Right ventricle myocardium inferior (tissue), 1 donor: ENCODE data around the gene ABCC6. TPM values are rescaled to one million over a fixed set of nuclear protein-coding genes. Genes with fewer than 3 reads are reported as not detected.
"Not testable (repeated sequence)": the region's sequence is repeated elsewhere in the genome, so short reads cannot be mapped to it uniquely, and the experiment has no call there.

Experiments used
- ATAC-seq: fragments of 200-7000 bp; cut with Tn5 transposase; one replicate; pipeline ENCODE4 v1.9.1; 2020; ENCODE audit warnings: mild to moderate bottlenecking, moderate library complexity
- DNase-seq: peaks from one replicate; pipeline ENCODE4 v3.0.0; 2021; ENCODE audit errors: missing footprints
- intact Hi-C: fragments of 100-400 bp; cut with DNase I; formaldehyde crosslinking; loops from one replicate; pipeline ENCODE4 v1.11.0; 2022
- total RNA-seq: library from RNA; stranded (reverse); fragmentation: NEBNext Ultra II Directional; extraction: Animal tissue kit (Norgen Biotek cat#: 25700); gene quantifications from one replicate; pipeline ENCODE4 v1.2.1, GENCODE V29; 2021
- donor health status: DM: no; HTN: yes; CAD: no; lungs with severe emphysema.

Gene ABCC6
- total RNA-seq, 1 donor from 2014 or later: 2.2 TPM

DNA sequence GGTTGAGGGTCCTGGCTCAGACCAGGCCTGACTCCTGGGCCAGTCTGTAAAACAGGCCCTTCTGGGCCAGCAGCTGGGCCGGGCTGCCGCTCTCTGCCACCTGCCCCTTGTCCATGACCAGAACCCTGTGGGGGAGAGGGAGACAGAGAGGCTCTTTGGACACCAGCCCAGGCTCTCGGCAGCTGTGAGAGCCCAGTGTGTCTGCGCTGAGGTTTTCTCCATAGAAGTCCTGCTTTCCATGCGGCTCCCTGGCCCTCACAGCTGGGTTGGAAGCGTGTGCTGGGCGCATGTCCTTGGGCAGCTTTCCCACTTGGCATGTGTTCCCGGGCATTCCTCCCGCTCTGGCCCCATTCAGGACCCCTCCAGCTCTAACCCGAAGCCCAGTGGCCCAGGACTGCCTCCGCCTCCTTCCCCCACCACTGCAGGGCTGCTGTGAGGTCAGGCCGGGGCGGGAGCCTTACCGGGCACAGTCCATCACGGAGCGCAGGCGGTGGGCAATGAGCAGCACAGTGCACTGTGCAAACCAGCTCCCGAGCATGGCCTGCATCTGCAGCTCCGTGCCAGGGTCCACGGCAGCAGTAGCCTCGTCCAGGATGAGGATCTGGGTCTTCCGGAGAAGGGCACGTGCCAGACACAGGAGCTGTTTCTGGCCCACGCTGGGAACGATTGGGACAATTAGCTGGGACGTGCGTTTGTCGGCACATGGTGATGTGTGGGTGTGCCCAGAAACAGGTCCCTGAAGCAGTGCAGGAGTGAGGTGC lies 73.0 kb downstream of the ABCC6 start:
- DNase-seq: peak; percentile 76
- intact Hi-C loops: no loop called here
- ATAC-seq: peak; percentile 86

DNA sequence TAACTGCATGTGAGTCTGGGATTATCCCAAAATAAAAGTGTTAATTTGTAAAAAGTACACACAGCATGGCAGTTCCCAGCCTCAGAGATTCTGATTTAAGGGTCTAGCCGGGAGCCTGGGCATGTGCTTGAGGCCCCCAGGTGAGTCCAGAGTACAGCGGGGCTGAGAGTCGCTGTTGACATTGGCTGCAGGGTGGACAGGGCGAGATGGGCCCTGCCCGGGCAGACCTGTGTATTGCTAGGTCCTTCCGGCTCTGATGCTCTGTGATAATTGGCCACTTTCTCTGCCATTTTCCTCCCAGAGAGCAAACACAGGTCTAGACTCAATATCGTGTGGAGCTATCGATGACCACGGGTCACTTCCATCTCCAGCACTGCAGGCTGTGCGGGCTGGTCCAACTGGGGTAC lies 73.6 kb downstream of the ABCC6 start:
- intact Hi-C loops: no loop called here
- ATAC-seq: peak; percentile 3
- DNase-seq: no peak

DNA sequence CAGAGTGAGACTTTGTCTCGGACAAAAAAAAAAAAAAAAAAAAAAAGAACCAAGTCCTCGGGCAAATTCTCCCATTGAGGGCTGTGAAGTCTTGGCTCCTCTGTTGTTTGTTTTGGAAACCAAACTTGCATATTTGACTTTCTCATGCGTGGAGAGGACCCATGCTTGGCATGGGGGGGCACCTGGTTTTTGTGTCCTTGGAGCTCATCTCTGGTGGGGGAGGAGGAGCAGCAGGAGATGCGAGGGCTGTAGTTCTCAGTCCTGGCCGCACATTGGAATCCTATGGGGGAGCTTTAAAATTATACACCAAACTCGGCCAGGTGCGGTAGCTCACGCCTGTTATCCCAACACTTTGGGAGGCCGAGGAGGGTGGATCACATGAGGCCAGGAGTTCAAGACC lies 74.5 kb downstream of the ABCC6 start:
- ATAC-seq: no peak
- no peak for DNase-seq
- intact Hi-C loops: no loop called here

DNA sequence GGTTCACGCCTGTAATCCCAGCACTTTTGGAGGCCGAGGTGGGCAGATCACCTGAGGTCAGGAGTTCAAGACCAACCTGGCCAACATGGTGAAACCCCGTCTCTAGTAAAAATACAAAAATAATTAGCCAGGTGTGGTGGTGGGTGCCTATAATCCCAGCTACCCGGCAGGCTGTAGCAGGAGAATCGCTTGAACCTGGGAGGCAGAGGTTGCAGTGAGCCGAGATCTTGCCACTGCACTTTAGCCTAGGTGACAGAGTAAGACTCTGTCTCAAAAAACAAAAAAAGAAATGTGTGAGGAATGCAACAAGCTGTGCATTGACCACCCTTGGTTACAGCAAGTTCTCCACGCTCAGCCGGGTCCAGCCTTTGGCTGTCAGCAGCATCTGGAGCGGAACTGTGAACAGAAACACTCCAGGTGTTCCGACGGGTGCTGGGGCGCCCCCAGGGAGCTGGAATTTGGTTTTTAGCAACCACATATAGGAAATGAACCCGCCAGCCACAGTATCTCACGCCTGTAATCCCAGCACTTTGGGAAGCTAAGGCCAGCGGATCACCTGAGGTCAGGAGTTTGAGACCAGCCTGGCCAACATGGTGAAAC lies 75.2 kb downstream of the ABCC6 start:
- not testable (repeated sequence) for DNase-seq

DNA sequence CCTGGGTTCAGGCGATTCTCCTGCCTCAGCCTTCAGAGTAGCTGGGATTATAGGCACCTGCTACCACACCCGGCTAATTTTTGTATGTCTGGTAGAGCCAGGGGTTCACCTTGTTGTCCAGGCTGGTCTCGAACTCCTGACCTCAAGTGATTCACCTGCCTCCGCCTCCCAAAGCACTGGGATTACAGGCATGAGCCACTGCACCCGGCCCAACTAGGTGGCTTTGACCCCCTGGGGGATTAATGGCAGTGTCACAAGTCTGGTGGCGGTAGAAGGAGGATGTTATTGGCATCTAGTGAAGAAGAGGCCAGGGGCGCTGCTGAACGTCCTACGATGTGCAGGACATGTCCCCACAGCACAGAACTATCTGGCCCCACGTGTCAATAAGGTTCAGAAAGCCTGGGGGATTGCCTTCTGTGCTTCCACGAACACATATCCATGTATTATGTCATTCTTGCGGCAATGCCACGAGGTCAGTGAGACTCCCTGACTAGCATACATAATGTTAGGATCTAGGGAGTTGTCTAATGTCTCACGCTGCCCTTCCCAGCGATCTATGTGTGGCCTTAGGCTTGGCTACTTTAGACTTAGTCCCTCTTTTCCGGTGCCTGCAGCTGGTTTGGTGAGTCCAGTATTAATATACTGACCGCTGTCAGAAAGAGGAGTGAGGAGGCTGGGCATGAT lies 75.8 kb downstream of the ABCC6 start:
- no peak for DNase-seq
- no peak for ATAC-seq
- intact Hi-C loops: no loop called here

More for the DNA sequence above, 75.2 kb downstream of the ABCC6 start:
- intact Hi-C loops, ATAC-seq: not testable (repeated sequence)

DNA sequence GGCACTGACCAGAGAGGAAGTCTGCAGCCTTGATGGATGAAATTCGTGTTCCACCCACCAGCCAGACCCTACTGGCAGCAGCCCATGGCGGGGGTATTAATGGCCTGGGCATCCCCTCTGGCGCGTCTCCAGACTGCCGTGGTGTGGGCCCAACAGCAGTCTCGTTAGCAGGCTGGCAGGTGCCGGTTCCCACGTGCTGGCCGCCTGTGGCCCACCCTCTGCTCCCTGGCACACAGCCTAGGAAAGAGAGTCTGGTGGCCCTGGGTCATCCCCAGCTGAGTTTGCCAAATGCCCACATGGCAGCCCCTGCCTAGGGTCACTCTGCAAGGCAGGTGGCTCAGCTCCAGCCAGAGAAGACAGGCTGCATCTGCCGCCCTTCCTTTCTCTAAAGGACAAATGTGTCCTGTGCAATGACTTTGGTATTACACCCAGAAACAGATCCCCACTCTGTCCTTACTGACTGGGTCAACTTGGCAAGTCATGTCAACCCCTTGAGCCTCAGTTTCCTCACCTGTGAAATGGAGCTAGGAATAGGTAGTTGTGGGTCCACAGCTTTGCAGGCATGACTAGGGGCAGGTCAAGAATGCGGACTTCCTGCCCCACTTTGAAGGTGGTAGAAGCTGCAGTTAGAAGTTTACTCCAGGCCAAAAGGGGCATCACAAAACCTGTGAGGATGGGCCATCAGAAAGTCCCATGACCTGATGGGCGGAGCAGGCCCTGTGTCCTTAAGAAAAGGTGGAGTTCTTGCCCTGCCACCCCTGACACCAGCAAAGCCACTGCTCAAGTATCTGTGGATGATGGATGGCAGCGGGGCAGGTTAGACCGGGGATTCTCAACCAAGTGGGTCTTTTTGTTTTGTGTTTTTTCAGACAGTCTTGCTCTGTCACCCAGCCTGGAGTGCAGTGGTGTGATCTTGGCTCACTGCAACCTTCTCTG lies 76.6 kb downstream of the ABCC6 start:
- DNase-seq: no peak
- intact Hi-C loops: no loop called here
- ATAC-seq: no peak

DNA sequence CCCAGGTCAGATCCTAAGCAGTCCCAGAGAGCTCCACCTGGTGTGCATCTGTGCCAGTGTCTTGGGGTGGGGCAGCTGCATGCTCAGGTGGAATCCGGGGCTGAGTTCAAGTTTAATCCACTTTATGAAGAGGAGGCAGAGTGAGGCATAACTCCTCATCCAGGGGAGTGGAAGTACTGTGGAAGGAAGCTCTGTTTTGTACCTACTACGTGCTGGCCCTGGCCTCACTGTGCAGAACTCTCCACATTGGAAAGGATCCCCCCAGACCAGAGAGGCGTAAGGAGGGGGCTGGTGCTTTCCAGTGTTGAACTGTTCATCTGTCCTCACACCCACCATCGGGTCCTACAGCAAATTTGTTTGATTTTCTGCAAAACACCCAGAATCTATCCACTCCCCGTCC lies 78.0 kb downstream of the ABCC6 start:
- DNase-seq: no peak
- no peak for ATAC-seq
- intact Hi-C loops: no loop called here

DNA sequence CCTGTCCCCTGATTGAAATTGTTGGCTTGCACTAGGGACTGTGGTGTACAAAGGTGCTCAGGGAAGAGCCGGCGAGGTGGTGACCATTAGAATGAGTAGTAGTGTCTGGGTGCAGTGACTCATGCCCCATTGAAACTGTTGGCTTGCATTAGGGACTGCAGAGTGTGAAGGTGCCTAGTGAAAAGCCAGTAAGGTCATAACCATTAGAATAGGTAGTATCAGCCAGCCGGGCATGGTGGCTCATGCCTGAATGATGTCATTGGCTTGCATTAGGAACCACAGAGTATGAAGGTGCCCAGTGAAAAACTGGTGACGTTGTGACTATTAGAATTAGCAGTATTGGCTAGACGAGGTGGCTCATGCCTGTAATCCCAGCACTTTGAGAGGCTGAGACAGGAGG lies 78.9 kb downstream of the ABCC6 start:
- ATAC-seq: no peak
- no peak for DNase-seq

DNA sequence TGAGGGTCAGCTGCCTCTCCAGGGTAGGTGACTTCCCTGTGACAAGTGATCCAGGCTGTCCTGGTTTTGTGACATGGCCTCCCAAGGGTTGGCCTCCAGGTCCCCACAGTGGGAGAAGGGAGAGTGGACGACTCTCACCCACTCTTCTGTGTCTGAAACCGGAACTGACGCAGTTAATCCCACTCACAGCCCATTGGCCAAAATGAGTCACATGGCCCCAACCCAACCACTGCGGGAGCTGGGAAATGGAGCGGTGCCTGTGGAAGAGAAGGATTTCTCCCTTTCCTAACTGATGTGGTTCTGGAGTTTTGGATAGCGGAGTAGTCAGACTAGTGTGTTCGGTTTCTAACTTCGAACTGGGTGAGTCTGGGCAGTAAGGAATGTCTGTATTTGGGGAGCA lies 79.4 kb downstream of the ABCC6 start:
- ATAC-seq (no peak), DNase-seq (no peak)
- intact Hi-C loops: no loop called here

More for the DNA sequence above, 78.9 kb downstream of the ABCC6 start:
- intact Hi-C loops: no loop called here

DNA sequence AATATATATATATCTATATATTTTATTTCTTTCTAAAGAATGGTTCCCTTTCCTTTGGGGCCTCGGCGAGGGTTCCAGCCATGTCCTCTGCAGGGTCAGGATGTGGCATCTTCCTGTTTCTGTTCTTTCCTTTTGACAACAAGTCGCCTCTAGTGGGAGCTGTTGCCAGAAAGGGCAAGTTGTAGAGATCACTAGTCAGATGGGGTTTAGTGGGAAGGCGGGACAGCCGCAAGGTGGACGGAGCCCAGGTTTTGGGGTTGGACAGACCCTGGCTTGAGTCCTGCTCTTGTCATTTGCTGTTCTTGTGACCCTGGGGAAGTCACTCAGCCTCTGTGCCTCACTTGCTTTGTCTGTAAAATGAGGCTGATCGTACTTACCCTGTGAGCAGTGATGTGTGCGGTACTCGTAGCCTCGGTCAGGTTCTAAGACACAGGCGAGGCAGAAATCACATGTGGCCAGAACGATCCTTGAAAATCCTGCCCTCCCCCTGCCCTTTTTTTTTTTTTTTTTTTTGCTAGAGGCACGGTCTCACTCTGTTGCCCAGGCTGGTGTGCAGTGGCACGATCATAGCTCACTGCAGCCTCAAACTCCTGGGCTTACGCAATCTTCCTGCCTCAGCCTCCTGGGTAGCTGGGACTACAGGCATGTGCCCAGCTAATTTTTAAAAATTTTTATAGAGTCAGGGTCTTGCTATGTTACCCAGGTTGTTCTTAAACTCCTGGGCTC lies 80.1 kb downstream of the ABCC6 start:
- DNase-seq: no peak
- intact Hi-C loops: no loop called here

DNA sequence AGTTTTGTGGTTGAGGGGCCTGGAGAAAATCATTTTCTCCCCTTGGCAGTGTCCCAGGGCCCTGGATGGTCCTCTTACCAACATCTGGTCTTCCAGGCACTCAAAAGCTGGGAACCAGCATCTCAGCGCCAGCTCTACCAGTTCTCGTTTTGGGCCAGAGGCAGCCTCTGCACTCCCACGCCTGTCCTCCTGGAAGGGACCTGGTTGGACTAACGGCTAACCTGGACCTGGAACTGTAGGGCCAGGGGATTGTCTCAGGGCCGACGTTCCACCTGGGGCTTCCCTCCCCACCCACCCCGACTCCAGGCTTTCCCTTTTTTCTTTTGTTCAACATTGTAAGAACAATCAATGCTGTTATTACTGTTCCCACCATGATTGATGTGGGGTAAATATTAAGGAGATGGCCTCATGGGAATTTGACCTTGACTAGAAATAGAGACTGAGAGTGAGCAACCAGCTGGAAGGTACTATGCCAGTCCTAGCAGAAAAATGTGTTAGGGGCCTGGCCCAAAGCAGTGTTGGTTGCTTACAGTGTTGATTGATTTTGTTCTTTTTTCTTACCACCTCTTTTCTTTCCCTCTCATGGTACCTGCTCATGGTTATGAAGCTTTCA lies 81.4 kb downstream of the ABCC6 start:
- DNase-seq (no peak), ATAC-seq (no peak)
- intact Hi-C loops: no loop called here

More for the DNA sequence above, 80.1 kb downstream of the ABCC6 start:
- ATAC-seq: no peak

DNA sequence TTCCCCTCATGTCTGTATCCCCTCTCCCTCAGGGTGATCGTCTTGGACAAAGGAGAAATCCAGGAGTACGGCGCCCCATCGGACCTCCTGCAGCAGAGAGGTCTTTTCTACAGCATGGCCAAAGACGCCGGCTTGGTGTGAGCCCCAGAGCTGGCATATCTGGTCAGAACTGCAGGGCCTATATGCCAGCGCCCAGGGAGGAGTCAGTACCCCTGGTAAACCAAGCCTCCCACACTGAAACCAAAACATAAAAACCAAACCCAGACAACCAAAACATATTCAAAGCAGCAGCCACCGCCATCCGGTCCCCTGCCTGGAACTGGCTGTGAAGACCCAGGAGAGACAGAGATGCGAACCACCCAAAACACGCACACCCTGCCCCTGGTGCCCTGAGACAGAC lies 82.2 kb downstream of the ABCC6 start:
- ATAC-seq: no peak
- intact Hi-C loops: no loop called here
- DNase-seq: no peak

DNA sequence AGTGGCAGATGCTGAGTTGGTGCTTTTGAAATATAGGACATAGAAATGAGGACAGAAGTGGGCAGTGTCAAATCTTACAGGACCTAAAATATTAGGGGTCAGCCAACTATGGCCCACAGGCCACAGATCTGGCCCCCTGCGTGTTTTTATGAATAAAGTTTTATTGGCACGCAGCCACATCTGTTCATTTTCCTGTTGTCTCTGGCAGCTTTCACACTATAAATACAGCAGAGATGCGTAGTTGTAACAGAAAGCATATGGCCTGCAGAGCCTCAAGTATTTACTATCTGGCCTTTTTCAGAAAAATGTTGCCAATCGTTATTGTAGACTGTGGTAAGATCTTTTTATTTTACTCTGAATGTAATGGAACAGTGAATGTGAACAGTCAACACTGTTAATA lies 82.8 kb downstream of the ABCC6 start:
- ATAC-seq: no peak

DNA sequence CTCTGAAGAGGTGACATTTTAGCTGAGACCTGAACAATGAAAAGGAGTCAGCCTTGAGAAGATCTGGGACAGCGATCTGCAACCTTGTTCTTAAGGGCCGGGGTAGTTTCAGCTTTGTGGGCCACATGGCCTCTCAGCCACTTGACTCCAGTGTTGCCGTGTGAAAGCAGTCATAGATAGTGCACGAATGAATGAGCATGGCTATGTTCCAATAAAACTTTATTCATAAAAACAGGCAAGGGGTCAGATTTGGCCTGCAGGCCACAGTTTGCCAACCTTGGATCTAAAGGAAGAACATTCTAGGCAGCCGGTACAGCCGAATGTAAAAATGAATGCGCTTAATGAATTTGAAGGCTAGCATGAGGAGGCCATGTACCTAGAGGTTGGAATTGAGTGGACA lies 83.5 kb downstream of the ABCC6 start:
- ATAC-seq (no peak), DNase-seq (no peak)
- intact Hi-C loops: no loop called here

More for the DNA sequence above, 82.8 kb downstream of the ABCC6 start:
- no peak for DNase-seq
- intact Hi-C loops: no loop called here

DNA sequence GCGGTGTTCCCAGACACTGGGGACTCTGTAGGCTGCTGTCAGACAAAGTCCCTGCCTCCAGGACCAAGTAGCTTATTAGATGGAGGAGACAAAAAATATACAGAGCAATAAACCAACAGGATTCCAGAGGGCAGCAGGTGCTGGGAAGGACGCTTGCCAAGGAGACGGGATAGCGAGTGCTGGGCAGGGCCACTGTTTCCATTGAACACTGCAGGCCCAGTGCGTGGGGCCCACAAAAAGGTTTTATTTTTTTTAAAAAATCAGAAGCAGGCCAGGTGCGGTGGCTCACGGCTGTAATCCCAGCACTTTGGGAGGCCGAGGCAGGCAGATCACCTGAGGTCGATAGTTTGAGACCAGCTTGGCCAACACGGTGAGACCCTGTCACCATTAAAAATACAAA lies 84.2 kb downstream of the ABCC6 start:
- intact Hi-C loops: no loop called here
- DNase-seq (no peak), ATAC-seq (no peak)

DNA sequence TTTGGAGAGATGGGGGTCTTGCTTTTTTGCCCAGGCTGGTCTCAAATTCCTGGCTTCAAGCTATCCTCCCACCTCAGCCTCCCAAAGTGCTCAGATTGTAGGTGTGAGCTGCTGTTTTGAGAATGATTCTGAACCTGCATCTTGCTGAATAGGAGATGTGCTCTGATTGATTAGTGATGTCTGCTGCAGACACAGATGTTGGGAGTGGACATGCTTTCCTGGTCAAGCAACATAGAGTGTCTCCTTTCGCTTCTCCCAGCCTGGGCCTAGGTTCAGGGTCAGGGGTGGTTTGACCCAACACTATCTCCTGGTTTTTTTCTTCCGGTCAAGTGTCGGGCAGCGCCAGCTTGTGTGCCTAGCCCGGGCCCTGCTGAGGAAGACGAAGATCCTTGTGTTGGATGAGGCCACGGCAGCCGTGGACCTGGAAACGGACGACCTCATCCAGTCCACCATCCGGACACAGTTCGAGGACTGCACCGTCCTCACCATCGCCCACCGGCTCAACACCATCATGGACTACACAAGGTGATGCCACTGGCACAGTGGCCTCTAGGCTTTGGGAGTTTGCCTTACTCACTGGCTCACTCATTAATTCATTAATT lies 85.2 kb downstream of the ABCC6 start:
- intact Hi-C loops: no loop called here
- no peak for DNase-seq
- no peak for ATAC-seq

DNA sequence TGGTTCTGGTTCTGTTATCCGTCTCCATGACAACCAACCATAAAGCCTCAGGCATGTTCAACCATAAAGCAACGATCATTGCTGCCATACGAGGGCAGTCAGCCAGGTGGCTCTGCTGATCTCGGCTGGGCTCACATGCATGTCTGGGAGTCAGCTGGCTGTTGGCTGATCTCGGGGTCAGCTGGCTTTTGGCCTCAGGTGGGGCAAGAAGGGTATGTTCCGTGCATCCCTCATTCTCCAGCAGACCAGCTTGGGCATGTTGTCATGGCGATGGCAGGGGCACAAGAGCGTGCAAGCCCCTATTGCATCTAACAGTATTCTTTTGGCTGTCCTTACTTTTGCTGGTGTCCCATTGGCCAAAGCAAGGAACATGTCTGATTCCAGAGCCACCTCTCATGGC lies 86.2 kb downstream of the ABCC6 start:
- intact Hi-C loops: no loop called here
- no peak for DNase-seq
- no peak for ATAC-seq

DNA sequence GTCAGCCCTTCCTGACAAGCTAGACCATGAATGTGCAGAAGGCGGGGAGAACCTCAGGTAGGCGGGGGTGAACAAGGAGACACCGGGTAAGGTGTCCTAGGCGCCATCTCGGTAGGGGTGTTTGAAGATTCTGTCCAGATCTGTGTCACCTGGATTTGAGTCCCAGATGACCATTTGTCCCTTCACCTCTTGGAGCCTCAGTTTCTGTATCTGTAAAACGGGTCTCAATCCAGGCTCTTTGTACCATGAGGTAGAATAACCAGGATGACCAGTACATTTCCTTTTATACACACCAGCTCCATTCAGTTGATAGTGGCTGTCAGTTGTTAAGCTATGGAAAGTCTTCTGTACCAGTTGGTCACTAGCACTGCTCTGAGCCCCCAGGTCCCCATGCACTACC lies 86.7 kb downstream of the ABCC6 start:
- ATAC-seq (no peak), DNase-seq (no peak)
- intact Hi-C loops: no loop called here
